Adipocyte (in vitro differentiated cells): Measurements from ENCODE around the gene ADAM12.
A peak's percentile ranks its signal among the peaks of the same experiment; 100 is the strongest.
"Not testable (repeated sequence)": the region's sequence is repeated elsewhere in the genome, so short reads cannot be mapped to it uniquely, and the experiment has no call there.

Source experiments
- DNase-seq: peaks from one replicate; pipeline ENCODE4 v3.0.0-alpha.2; 2015; ENCODE audit warnings: low read depth
- H3K27me3 ChIP-seq: replicated peaks from 2 replicates; pipeline ENCODE4 v1.7.0; 2013; ENCODE audit warnings: mild to moderate bottlenecking, low read length, moderate library complexity; ENCODE audit not compliant: control insufficient read depth, insufficient read depth
- H3K36me3 ChIP-seq: 2 replicates; pipeline ENCODE4 v1.7.0; 2013; ENCODE audit warnings: low read length, mild to moderate bottlenecking, moderate library complexity; ENCODE audit not compliant: control insufficient read depth, insufficient read depth, severe bottlenecking
- H3K4me1 ChIP-seq: 2 replicates; pipeline ENCODE4 v1.7.0; 2013; ENCODE audit warnings: mild to moderate bottlenecking, low read length, moderate library complexity; ENCODE audit not compliant: control insufficient read depth, insufficient read depth
- H3K4me3 ChIP-seq: 2 replicates; pipeline ENCODE4 v1.7.0; 2013; ENCODE audit warnings: mild to moderate bottlenecking, low read length, moderate library complexity
- H3K9ac ChIP-seq: 2 replicates; pipeline ENCODE4 v1.7.0; 2013; ENCODE audit warnings: mild to moderate bottlenecking, low read length, moderate library complexity
- H3K9me3 ChIP-seq: 2 replicates; pipeline ENCODE4 v1.7.0; 2013; ENCODE audit warnings: mild to moderate bottlenecking, low read length, moderate library complexity; ENCODE audit not compliant: control insufficient read depth

ADAM12 gene

DNA sequence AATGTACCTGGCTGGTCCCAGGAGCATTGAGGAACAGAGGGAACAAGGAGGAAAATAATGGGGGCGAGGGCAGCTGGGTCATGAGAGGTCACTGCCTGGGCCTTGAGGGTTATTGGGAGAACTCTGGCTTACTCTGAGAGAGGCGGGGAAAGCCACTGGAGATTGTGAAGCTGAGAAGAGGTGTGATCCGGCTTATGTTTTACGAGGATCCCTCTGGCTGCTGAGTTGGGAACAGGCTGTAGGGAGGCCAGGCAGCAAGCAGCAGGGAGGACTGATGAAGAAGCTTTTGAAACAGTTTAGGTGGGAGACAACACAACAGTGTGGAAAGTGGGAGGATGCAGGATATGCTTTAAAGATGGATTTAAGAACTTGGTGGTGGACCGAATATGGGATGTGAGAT, 404.6 kb downstream of the ADAM12 start:
- Histone ChIP-seq H3K4me1 (peaks cover 20% of the 10 kb centered on the region), H3K9me3 (no peaks in the 10 kb centered on the region), H3K27me3 (no peaks in the 10 kb centered on the region), H3K36me3 (no peaks in the 10 kb centered on the region), H3K4me3 (no peak overlapping the region), H3K9ac (no peak overlapping the region)
- DNase-seq: no peak

DNA sequence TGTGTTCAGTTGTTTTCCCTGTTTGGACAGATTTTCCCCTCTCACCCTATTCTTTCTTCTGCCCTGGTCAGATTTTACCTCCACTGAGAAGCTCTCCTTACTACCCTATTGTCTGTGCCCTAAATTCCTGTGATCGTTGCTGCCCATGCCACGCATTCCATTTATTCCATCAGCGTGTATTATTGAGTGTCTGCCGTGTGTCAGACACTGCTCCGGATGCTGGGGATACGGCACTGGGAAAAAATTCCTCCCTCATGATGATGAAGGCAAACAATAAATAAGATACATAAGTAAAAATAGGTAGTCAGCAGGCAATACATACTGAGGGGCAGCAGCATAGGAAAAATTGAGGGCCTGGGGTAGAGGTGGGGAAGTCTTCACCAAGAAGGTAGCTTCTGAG, 405.1 kb downstream of the ADAM12 start:
- Histone ChIP-seq H3K9ac (no peak overlapping the region), H3K36me3 (no peaks in the 10 kb centered on the region), H3K9me3 (no peaks in the 10 kb centered on the region), H3K4me3 (no peak overlapping the region), H3K27me3 (no peaks in the 10 kb centered on the region), H3K4me1 (peaks cover 16% of the 10 kb centered on the region)
- peak; percentile 9 for DNase-seq

DNA sequence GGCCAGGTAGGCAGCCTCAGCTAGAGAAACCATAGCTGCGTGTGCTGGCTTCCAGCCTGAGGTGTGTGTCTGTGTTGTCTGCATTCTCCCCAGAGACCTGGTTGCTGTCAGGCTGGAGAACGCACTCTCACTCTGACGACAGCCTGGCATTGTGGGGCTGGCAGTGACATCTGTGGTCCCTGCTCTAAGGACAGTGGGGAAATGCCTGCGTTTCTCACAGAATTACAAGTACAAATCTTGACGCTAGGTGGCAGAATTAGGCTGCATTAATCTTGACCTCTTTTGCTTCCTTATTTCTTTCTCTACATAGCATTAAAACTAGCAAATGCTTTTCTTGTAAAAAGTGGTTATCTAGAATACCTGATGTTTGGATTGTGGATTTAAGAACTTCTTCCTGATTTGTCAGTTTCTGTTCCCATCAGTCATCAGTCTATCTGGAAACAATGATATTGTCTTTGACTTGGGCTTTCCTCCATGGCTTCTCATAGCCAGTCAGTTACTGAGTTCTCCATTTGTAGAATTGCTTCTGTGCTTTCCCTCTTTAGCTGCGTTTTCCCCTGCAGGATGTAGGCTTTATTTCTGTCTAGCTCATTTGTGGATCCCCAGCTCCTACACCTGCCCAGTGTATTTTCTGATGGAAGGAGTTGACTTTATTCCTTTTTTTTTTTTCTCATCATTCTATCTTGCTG, 405.9 kb downstream of the ADAM12 start:
- peak; percentile 91 for DNase-seq

GRCh38 chr10:125980521-125981035, 407.7 kb downstream of the ADAM12 start:
- no peak for DNase-seq
- H3K36me3 ChIP-seq: no peaks in the 10 kb centered on the region
- H3K4me3 ChIP-seq: no peak overlapping the region
- peaks cover 16% of the 10 kb centered on the region for H3K4me1 ChIP-seq
- no peaks in the 10 kb centered on the region for H3K27me3 ChIP-seq
- H3K9ac ChIP-seq: no peak overlapping the region
- no peaks in the 10 kb centered on the region for H3K9me3 ChIP-seq

More for the DNA sequence above, 405.9 kb downstream of the ADAM12 start:
- Histone ChIP-seq H3K27me3 (no peaks in the 10 kb centered on the region), H3K9me3 (no peaks in the 10 kb centered on the region), H3K36me3 (no peaks in the 10 kb centered on the region), H3K4me1 (peaks cover 16% of the 10 kb centered on the region), H3K4me3 (no peak overlapping the region), H3K9ac (peak overlapping the region; percentile 28)

GRCh38 chr10:125979976-125980375, 408.3 kb downstream of the ADAM12 start:
- no peak overlapping the region for H3K9ac ChIP-seq
- peaks cover 12% of the 10 kb centered on the region for H3K4me1 ChIP-seq
- no peaks in the 10 kb centered on the region for H3K27me3 ChIP-seq
- H3K36me3 ChIP-seq: no peaks in the 10 kb centered on the region
- H3K9me3 ChIP-seq: no peaks in the 10 kb centered on the region
- H3K4me3 ChIP-seq: no peak overlapping the region
- DNase-seq: no peak

- Histone ChIP-seq H3K4me3 (no peak overlapping the region), H3K4me1 (peaks cover 3% of the 10 kb centered on the region), H3K9ac (no peak overlapping the region), H3K27me3 (no peaks in the 10 kb centered on the region), H3K36me3 (no peaks in the 10 kb centered on the region), H3K9me3 (no peaks in the 10 kb centered on the region)
- DNase-seq: no peak
These were observed 411.2 kb downstream of the ADAM12 start for GRCh38 chr10:125976960-125977605.

- H3K9me3 ChIP-seq, H3K36me3 ChIP-seq, H3K4me3 ChIP-seq, DNase-seq, H3K9ac ChIP-seq, H3K27me3 ChIP-seq, H3K4me1 ChIP-seq: not testable (repeated sequence)
These were observed 418.1 kb downstream of the ADAM12 start for GRCh38 chr10:125970077-125970630.

DNA sequence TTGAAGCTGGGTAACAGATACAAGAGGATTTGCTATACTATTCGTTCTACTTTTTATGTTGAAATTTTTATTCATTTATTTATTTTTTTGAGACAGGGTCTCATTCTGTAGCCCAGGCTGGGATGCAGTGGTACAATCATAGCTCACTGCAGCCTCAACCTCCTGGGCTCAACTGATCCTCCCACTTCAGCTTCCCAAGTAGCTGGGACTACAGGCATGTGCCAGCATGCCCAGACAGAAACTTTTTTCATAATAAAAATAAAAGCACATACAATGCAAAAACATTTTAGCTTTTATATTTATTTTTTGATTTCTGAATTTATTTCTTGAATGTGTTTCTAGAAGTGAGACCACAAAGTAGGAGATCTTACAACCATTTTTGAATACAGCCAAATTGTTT, 420.7 kb downstream of the ADAM12 start:
- no peak for DNase-seq
- Histone ChIP-seq H3K27me3 (no peaks in the 10 kb centered on the region), H3K4me3 (no peak overlapping the region), H3K4me1 (peaks cover 5% of the 10 kb centered on the region), H3K36me3 (no peaks in the 10 kb centered on the region), H3K9ac (no peak overlapping the region), H3K9me3 (no peaks in the 10 kb centered on the region)

DNA sequence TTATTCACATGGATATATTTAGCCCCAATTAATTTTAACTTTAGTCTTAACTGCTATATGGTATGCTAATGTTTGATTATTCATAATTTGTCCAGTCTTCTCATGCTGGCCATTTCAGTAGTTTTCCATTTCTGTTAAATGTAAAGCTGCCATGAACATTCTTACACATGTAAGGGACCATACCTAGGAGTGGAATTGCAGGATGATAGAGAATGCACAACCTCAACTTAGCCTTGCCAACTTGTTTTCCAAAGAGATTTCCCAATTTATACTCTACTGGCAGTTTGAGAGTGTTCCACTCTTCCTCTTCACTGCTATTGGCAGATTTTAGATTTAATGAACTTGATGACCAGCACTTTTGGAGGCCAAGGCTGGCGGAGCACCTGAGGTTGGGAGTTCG, 423.7 kb downstream of the ADAM12 start:
- H3K27me3 ChIP-seq: no peaks in the 10 kb centered on the region
- no peak for DNase-seq
- no peaks in the 10 kb centered on the region for H3K36me3 ChIP-seq
- no peak overlapping the region for H3K9ac ChIP-seq
- peaks cover 5% of the 10 kb centered on the region for H3K4me1 ChIP-seq
- H3K9me3 ChIP-seq: peaks cover 4% of the 10 kb centered on the region
- no peak overlapping the region for H3K4me3 ChIP-seq
